Measurements from ENCODE around the gene ACOT2.

GRCh38 chr14:73569185-73569958 is at the start of gene ACOT2:
- TF ChIP-seq, protein P1, sequence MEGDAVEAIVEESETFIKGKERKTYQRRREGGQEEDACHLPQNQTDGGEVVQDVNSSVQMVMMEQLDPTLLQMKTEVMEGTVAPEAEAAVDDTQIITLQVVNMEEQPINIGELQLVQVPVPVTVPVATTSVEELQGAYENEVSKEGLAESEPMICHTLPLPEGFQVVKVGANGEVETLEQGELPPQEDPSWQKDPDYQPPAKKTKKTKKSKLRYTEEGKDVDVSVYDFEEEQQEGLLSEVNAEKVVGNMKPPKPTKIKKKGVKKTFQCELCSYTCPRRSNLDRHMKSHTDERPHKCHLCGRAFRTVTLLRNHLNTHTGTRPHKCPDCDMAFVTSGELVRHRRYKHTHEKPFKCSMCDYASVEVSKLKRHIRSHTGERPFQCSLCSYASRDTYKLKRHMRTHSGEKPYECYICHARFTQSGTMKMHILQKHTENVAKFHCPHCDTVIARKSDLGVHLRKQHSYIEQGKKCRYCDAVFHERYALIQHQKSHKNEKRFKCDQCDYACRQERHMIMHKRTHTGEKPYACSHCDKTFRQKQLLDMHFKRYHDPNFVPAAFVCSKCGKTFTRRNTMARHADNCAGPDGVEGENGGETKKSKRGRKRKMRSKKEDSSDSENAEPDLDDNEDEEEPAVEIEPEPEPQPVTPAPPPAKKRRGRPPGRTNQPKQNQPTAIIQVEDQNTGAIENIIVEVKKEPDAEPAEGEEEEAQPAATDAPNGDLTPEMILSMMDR (IDR thresholded peaks at IDR 0.05): peak in 3 of 7 experiments; percentile 24 to 33 (median 25)
- TF ChIP-seq POLR2A (IDR thresholded peaks at IDR 0.05): peak; percentile 46 to 86 (median 64)

Data from body of pancreas (tissue), 4 donors.